ENCODE measurements around the gene PTCHD4. TPM values are rescaled to one million over a fixed set of nuclear protein-coding genes. Genes with fewer than 3 reads are reported as not detected.

Gene PTCHD4
- total RNA-seq, 1 experiment from 2014 or later, result 0.96 TPM

- no peaks in the 10 kb centered on the region for H3K27me3 Mint-ChIP-seq (ENCODE audit: low read depth)
These were observed 6.0 kb upstream of the PTCHD4 start for GRCh38 chr6:48116699-48117645.

More at GRCh38 chr6:48116699-48117645, 6.0 kb upstream of the PTCHD4 start:
- no peak overlapping the region for H2AFZ ChIP-seq (ENCODE audit: low read length)
- no peak overlapping the region for H3K4me3 Mint-ChIP-seq
- no peak overlapping the region for H3K56ac ChIP-seq (ENCODE audit: insufficient read length, low read depth, low read length)
- WGBS (ENCODE audit: extremely low coverage, insufficient read length, low lambda C conversion rate), result no CpG with 5 or more reads among the region's 3 CpGs
- no peak for DNase-seq
- no peaks in the 10 kb centered on the region for H3K9me3 Mint-ChIP-seq
- H3K4me1 ChIP-seq (ENCODE audit: insufficient read depth, low read length), result no peaks in the 10 kb centered on the region
- peaks cover 0 to 17% of the 10 kb centered on the region in 2 experiments; a peak in 2 of 4 replicates for H3K4me1 Mint-ChIP-seq
- no peaks in the 10 kb centered on the region for H4K20me1 ChIP-seq (ENCODE audit: control insufficient read depth, insufficient read depth, insufficient read length)
- no peak overlapping the region for H2BK20ac ChIP-seq (ENCODE audit: low read depth, low read length, poor library complexity, severe bottlenecking)
- no peak overlapping the region for H3K9ac ChIP-seq (ENCODE audit: extremely low read depth, insufficient read length, low read length)
- H4K5ac ChIP-seq (ENCODE audit: insufficient read length, low read depth, low read length), result no peak overlapping the region
- no peak overlapping the region for H3K23ac ChIP-seq (ENCODE audit: insufficient read length, low read depth, low read length)
- no peak overlapping the region for H3K18ac ChIP-seq (ENCODE audit: insufficient read length, low read depth, low read length)
- no peak overlapping the region for H2BK15ac ChIP-seq (ENCODE audit: low read depth, low read length)
- no peaks in the 10 kb centered on the region for H3K23me2 ChIP-seq (ENCODE audit: insufficient read length, low read depth, low read length, poor library complexity, severe bottlenecking)
- H3K4me2 ChIP-seq (ENCODE audit: insufficient read depth, insufficient read length, low read length), result no peak overlapping the region
- H4K8ac ChIP-seq (replicated peaks; ENCODE audit: insufficient read length, low read depth, low read length), result no peak overlapping the region
- H3K9me3 ChIP-seq (ENCODE audit: control insufficient read depth, low read depth, low read length), result no peaks in the 10 kb centered on the region
- no peaks in the 10 kb centered on the region for H3K79me1 ChIP-seq (ENCODE audit: insufficient read depth, low read depth, low read length, poor library complexity, severe bottlenecking)
- H3K27ac ChIP-seq (ENCODE audit: insufficient read length, low read depth, low read length), result no peak overlapping the region
- no peak overlapping the region for H2BK5ac ChIP-seq (ENCODE audit: insufficient read length, low read length)
- no peak overlapping the region for H2AK5ac ChIP-seq (ENCODE audit: insufficient read length, low read length)
- H3T11ph ChIP-seq (ENCODE audit: low read length), result no peak overlapping the region
- H4K91ac ChIP-seq (ENCODE audit: insufficient read length, low read depth, low read length), result no peak overlapping the region
- H3K79me2 ChIP-seq (ENCODE audit: insufficient read depth, low read length), result no peaks in the 10 kb centered on the region
- no peak overlapping the region for H3K27ac Mint-ChIP-seq
- no peak for TF ChIP-seq CTCF (conservative IDR thresholded peaks at IDR 0.05)
- no peak overlapping the region for H3K14ac ChIP-seq (ENCODE audit: insufficient read depth, low read length)
- no peaks in the 10 kb centered on the region for H3K27me3 ChIP-seq (ENCODE audit: insufficient read depth, low read length)
- no peak overlapping the region for H2BK120ac ChIP-seq (ENCODE audit: low read depth, low read length, poor library complexity, severe bottlenecking)
- H2BK12ac ChIP-seq (ENCODE audit: insufficient read length, low read depth, low read length), result no peak overlapping the region
- no peak overlapping the region for H3K4ac ChIP-seq (ENCODE audit: low read depth, low read length)
- H3K36me3 Mint-ChIP-seq (ENCODE audit: insufficient read depth in 1 of 3, low read depth in 3 of 3), result no peaks in the 10 kb centered on the region
